HepG2 (cell line): ENCODE data around the gene RAC2. TPM values are rescaled to one million over a fixed set of nuclear protein-coding genes. Genes with fewer than 3 reads are reported as not detected.

ENCODE experiments used
- CHD2 ChIP-seq: IDR thresholded peaks from 2 replicates; pipeline ENCODE4 v1.6.1; 2011; ENCODE audit warnings: low read depth, low read length, improper control_type of control experiment
- CHD4 ChIP-seq: fragments of 200-600 bp; sonication (generic); IDR thresholded peaks from 2 replicates; pipeline ENCODE4 v1.7.0; 2017; ENCODE audit warnings: mild to moderate bottlenecking, low read length, borderline replicate concordance
- GPBP1L1 ChIP-seq: sonication (generic); formaldehyde crosslinking; IDR thresholded peaks from 2 replicates; pipeline ENCODE4 v1.5.0; 2020; ENCODE audit warnings: mild to moderate bottlenecking, missing genetic modification reagents
- IRF2 ChIP-seq: IDR thresholded peaks from 2 replicates; pipeline ENCODE4 v1.6.1; 2018; ENCODE audit warnings: missing genetic modification reagents, missing compliant biosample characterization
- MTA1 ChIP-seq: sonication (generic); formaldehyde crosslinking; IDR thresholded peaks from 2 replicates; pipeline ENCODE4 v1.4.0; 2020; ENCODE audit warnings: missing genetic modification reagents, mild to moderate bottlenecking, borderline replicate concordance
- NCOR1 ChIP-seq: fragments of 200-600 bp; sonication (generic); IDR thresholded peaks from 2 replicates; pipeline ENCODE4 v1.7.0; 2017; ENCODE audit warnings: antibody characterized with exemption, low read length, borderline replicate concordance
- NR2F6 ChIP-seq, 2 experiments: IDR thresholded peaks; 2 replicates each; pipeline ENCODE4 v1.6.1; 2016; ENCODE audit warnings: antibody characterized with exemption in 1 of 2, mild to moderate bottlenecking in 1 of 2
- PHF8 ChIP-seq: sonication (generic); formaldehyde crosslinking; IDR thresholded peaks from 2 replicates; pipeline ENCODE4 v1.5.0; 2020; ENCODE audit warnings: missing genetic modification reagents
- SMYD3 ChIP-seq: sonication (generic); formaldehyde crosslinking; IDR thresholded peaks from 2 replicates; pipeline ENCODE4 v1.8.1; 2023; ENCODE audit warnings: mild to moderate bottlenecking, missing genetic modification reagents
- ZFP36L2 ChIP-seq: sonication (generic); formaldehyde crosslinking; IDR thresholded peaks from 2 replicates; pipeline ENCODE4 v1.4.0; 2020; ENCODE audit warnings: missing genetic modification reagents
- ZNF142 ChIP-seq: sonication (generic); formaldehyde crosslinking; IDR thresholded peaks from 2 replicates; pipeline ENCODE4 v1.4.0; 2020; ENCODE audit warnings: missing genetic modification reagents
- ZNF619 ChIP-seq: sonication (generic); formaldehyde crosslinking; IDR thresholded peaks from 2 replicates; pipeline ENCODE4 v1.4.0; 2020; ENCODE audit warnings: mild to moderate bottlenecking, missing genetic modification reagents
- ZNF788 ChIP-seq: sonication (generic); formaldehyde crosslinking; IDR thresholded peaks from 2 replicates; pipeline ENCODE4 v1.5.0; 2020; ENCODE audit warnings: mild to moderate bottlenecking, missing genetic modification reagents, borderline replicate concordance
- polyA plus RNA-seq, 8 experiments: library from polyadenylated mRNA; depleted of rRNA in 3 of 8; stranded (reverse) in 7 of 8; unstranded in 1 of 8; fragments of >200 nt; fragmentation: Illumina TruSeq in 4 of 8; extraction: Trizol in 4 of 8; gene quantifications; 2 replicates each; pipeline versions ENCODE4 v1.2.1 to v1.2.3, GENCODE V29; 2011 to 2016; ENCODE audit warnings: low read depth in 4 of 8, missing spikeins in 1 of 8, mixed read lengths in 1 of 8; ENCODE audit not compliant: insufficient read depth in 1 of 8
- total RNA-seq, 5 experiments: library from RNA; depleted of rRNA; stranded (reverse); fragments of >200 nt; fragmentation: Illumina TruSeq; extraction: Trizol; gene quantifications; 2 replicates each; pipeline ENCODE4 v1.2.3, GENCODE V29; 2016; ENCODE audit warnings: low read depth in 1 of 5
- TF ChIP-seq, protein P1 (sequence below): sonication (generic); formaldehyde crosslinking; IDR thresholded peaks from 2 replicates; pipeline ENCODE4 v1.5.0; 2020; ENCODE audit warnings: mild to moderate bottlenecking, missing genetic modification reagents, borderline replicate concordance

RAC2 gene
- total and polyA plus RNA-seq, 2 of the 13 experiments (the other 11 are each of a cell fraction or from before 2014, with no cell fraction given), result 0.73 TPM; not detected in 1

- TF ChIP-seq, protein P1, sequence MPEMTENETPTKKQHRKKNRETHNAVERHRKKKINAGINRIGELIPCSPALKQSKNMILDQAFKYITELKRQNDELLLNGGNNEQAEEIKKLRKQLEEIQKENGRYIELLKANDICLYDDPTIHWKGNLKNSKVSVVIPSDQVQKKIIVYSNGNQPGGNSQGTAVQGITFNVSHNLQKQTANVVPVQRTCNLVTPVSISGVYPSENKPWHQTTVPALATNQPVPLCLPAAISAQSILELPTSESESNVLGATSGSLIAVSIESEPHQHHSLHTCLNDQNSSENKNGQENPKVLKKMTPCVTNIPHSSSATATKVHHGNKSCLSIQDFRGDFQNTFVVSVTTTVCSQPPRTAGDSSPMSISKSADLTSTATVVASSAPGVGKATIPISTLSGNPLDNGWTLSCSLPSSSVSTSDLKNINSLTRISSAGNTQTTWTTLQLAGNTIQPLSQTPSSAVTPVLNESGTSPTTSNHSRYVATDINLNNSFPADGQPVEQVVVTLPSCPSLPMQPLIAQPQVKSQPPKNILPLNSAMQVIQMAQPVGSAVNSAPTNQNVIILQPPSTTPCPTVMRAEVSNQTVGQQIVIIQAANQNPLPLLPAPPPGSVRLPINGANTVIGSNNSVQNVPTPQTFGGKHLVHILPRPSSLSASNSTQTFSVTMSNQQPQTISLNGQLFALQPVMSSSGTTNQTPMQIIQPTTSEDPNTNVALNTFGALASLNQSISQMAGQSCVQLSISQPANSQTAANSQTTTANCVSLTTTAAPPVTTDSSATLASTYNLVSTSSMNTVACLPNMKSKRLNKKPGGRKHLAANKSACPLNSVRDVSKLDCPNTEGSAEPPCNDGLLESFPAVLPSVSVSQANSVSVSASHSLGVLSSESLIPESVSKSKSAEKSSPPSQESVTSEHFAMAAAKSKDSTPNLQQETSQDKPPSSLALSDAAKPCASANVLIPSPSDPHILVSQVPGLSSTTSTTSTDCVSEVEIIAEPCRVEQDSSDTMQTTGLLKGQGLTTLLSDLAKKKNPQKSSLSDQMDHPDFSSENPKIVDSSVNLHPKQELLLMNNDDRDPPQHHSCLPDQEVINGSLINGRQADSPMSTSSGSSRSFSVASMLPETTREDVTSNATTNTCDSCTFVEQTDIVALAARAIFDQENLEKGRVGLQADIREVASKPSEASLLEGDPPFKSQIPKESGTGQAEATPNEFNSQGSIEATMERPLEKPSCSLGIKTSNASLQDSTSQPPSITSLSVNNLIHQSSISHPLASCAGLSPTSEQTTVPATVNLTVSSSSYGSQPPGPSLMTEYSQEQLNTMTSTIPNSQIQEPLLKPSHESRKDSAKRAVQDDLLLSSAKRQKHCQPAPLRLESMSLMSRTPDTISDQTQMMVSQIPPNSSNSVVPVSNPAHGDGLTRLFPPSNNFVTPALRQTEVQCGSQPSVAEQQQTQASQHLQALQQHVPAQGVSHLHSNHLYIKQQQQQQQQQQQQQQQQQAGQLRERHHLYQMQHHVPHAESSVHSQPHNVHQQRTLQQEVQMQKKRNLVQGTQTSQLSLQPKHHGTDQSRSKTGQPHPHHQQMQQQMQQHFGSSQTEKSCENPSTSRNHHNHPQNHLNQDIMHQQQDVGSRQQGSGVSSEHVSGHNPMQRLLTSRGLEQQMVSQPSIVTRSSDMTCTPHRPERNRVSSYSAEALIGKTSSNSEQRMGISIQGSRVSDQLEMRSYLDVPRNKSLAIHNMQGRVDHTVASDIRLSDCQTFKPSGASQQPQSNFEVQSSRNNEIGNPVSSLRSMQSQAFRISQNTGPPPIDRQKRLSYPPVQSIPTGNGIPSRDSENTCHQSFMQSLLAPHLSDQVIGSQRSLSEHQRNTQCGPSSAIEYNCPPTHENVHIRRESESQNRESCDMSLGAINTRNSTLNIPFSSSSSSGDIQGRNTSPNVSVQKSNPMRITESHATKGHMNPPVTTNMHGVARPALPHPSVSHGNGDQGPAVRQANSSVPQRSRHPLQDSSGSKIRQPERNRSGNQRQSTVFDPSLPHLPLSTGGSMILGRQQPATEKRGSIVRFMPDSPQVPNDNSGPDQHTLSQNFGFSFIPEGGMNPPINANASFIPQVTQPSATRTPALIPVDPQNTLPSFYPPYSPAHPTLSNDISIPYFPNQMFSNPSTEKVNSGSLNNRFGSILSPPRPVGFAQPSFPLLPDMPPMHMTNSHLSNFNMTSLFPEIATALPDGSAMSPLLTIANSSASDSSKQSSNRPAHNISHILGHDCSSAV (CRISPR knock-in tag), result no peak
- TF ChIP-seq SMYD3 (CRISPR knock-in tag) (no peak), MTA1 (CRISPR knock-in tag) (peak; percentile 74), GPBP1L1 (CRISPR knock-in tag) (no peak), PHF8 (CRISPR knock-in tag) (peak; percentile 88), ZFP36L2 (CRISPR knock-in tag) (no peak), ZNF619 (CRISPR knock-in tag) (0 out of 2 replicates have a peak, but pooled peaks have one; percentile 27), CHD2 (no peak), NR2F6 (IDR thresholded peaks at IDR 0.05) (no peak), NR2F6 (CRISPR knock-in tag; IDR thresholded peaks at IDR 0.05) (no peak), ZNF788 (CRISPR knock-in tag) (0 out of 2 replicates have a peak, but pooled peaks have one; percentile 44), IRF2 (0 out of 2 replicates have a peak, but pooled peaks have one; percentile 16), ZNF142 (CRISPR knock-in tag) (peak; percentile 63; the same call in 1 of the 2 replicates), NCOR1 (no peak), CHD4 (no peak)
Observed at GRCh38 chr22:37199103-37199759, 44.8 kb downstream of the RAC2 start (continued).
